AG04450 (cell line): Measurements from ENCODE around the gene ZNF611. TPM values are rescaled to one million over a fixed set of nuclear protein-coding genes. Genes with fewer than 3 reads are reported as not detected.

Source experiments
- CTCF ChIA-PET: fragments of 300-600, 350-600 bp; formaldehyde crosslinking; extraction: SDS; loops from one replicate; lab custom pipeline; 2022; ENCODE audit warnings: antibody characterized with exemption, inconsistent platforms; lab: Charles Lee
- POLR2A ChIA-PET: fragments of 350-600 bp; formaldehyde crosslinking; extraction: SDS; loops from one replicate; lab custom pipeline; 2021; ENCODE audit warnings: antibody characterized with exemption, inconsistent platforms; lab: Yijun Ruan, JAX
- DNase-seq: peaks from one replicate; pipeline ENCODE4 v3.0.0-alpha.2; 2011; ENCODE audit warnings: low read depth, low spot score
- H3K27ac ChIP-seq: one replicate; pipeline ENCODE4 v1.5.1; 2012; ENCODE audit warnings: low read depth, low read length, control low read depth
- H3K27me3 ChIP-seq: one replicate; pipeline ENCODE4 v1.6.0; 2012; ENCODE audit warnings: low read length; ENCODE audit not compliant: control insufficient read depth, insufficient read depth
- H3K4me3 ChIP-seq: 2 replicates; pipeline ENCODE4 v1.5.1; 2011; ENCODE audit warnings: mild to moderate bottlenecking, low read depth, low read length, control low read depth
- H3K9me3 ChIP-seq: 2 replicates; pipeline ENCODE4 v1.5.1; 2012; ENCODE audit warnings: low read length; ENCODE audit not compliant: control insufficient read depth, insufficient read depth
- CTCF ChIP-seq: IDR thresholded peaks from 2 replicates; pipeline ENCODE4 v1.5.1; 2011; ENCODE audit warnings: low read depth, low read length, control low read depth, inconsistent platforms
- polyA plus RNA-seq: library from polyadenylated mRNA; depleted of rRNA; stranded (reverse); fragments of >200 nt; gene quantifications from 2 replicates; pipeline ENCODE4 v1.2.3, GENCODE V29; 2011

The ZNF611 gene
- polyA plus RNA-seq, 1 experiment = 7.5 TPM

- DNase-seq = no peak
- Histone ChIP-seq H3K27ac (no peak overlapping the region), H3K4me3 (no peak overlapping the region), H3K9me3 (no peaks in the 10 kb centered on the region), H3K27me3 (no peaks in the 10 kb centered on the region)
- POLR2A ChIA-PET = no interaction called here
- CTCF ChIA-PET = no interaction called here
- TF ChIP-seq CTCF = no peak
Observed at GRCh38 chr19:52664461-52664860, 70.4 kb downstream of the ZNF611 start.

- Histone ChIP-seq H3K9me3 (no peaks in the 10 kb centered on the region), H3K27me3 (no peaks in the 10 kb centered on the region), H3K4me3 (no peak overlapping the region), H3K27ac (no peak overlapping the region)
- TF ChIP-seq CTCF = no peak
- POLR2A ChIA-PET = no interaction called here
- CTCF ChIA-PET = no interaction called here
- no peak for DNase-seq
Observed at GRCh38 chr19:52662631-52663030, 72.2 kb downstream of the ZNF611 start.

DNA sequence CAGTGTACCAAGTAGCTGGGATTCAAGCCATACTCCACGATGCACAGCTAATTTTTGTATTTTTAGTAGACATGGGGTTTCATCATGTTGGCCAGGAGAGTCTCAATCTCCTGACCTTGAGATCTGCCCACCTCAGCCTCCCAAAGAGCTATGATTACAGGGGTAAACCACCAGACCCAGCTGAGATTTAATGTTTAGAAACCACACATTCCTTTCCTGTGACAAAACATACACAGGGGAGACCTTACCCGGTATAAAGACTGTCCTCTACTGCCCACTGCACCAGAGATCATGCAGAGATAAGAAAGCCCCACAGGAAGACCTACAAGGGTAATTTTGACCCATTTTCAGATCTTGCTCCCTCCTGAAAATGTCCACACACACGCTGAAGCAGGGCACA lies 73.9 kb downstream of the ZNF611 start:
- DNase-seq = no peak
- ChIA-PET CTCF (no interaction called here), POLR2A (no interaction called here)
- no peaks in the 10 kb centered on the region for H3K9me3 ChIP-seq
- no peaks in the 10 kb centered on the region for H3K27me3 ChIP-seq
- H3K4me3 ChIP-seq = no peak overlapping the region
- no peak for TF ChIP-seq CTCF
- H3K27ac ChIP-seq = no peak overlapping the region

GRCh38 chr19:52659013-52659412 lies 75.8 kb downstream of the ZNF611 start:
- H3K27me3 ChIP-seq = no peaks in the 10 kb centered on the region
- ChIA-PET CTCF (interaction anchor here (1.2 kb wide), 1 partner anchor 9 kb away, joined by 3 read pairs; no protein-coding TSS in a partner anchor), POLR2A (interaction anchor here (1.0 kb wide), 1 partner anchor 10 kb away, joined by 5 read pairs; no protein-coding TSS in a partner anchor)
- no peak for DNase-seq
- no peak overlapping the region for H3K27ac ChIP-seq
- H3K9me3 ChIP-seq = no peaks in the 10 kb centered on the region
- TF ChIP-seq CTCF = no peak
- H3K4me3 ChIP-seq = no peak overlapping the region

DNA sequence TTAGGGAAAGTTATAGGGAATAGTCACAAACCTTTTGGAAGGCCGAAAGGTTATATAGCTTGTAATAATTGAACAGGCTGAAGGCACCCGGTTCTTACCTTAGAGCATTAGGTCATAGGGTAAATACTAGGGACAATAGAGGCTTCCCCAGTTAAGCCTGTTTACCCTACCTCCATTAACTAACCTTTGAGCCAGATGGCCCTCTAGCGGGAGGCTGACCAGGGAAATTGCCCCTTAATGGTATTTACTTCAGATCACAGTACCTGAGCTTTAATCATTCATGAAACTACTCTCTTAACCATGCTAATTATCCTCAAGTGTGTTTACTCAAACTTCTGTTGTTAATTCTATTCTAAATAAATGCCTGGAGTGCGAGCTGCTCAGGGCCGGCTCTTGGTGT lies 76.2 kb downstream of the ZNF611 start:
- TF ChIP-seq CTCF = no peak
- Histone ChIP-seq H3K27me3 (no peaks in the 10 kb centered on the region), H3K9me3 (no peaks in the 10 kb centered on the region), H3K4me3 (no peak overlapping the region), H3K27ac (no peak overlapping the region)
- DNase-seq = no peak
- ChIA-PET POLR2A (no interaction called here), CTCF (no interaction called here)
